ENCODE results near the gene IFT80. TPM values are rescaled to one million over a fixed set of nuclear protein-coding genes. Genes with fewer than 3 reads are reported as not detected.

The IFT80 gene
- 51.5 and 69.0 TPM in 2 replicates for total RNA-seq

DNA sequence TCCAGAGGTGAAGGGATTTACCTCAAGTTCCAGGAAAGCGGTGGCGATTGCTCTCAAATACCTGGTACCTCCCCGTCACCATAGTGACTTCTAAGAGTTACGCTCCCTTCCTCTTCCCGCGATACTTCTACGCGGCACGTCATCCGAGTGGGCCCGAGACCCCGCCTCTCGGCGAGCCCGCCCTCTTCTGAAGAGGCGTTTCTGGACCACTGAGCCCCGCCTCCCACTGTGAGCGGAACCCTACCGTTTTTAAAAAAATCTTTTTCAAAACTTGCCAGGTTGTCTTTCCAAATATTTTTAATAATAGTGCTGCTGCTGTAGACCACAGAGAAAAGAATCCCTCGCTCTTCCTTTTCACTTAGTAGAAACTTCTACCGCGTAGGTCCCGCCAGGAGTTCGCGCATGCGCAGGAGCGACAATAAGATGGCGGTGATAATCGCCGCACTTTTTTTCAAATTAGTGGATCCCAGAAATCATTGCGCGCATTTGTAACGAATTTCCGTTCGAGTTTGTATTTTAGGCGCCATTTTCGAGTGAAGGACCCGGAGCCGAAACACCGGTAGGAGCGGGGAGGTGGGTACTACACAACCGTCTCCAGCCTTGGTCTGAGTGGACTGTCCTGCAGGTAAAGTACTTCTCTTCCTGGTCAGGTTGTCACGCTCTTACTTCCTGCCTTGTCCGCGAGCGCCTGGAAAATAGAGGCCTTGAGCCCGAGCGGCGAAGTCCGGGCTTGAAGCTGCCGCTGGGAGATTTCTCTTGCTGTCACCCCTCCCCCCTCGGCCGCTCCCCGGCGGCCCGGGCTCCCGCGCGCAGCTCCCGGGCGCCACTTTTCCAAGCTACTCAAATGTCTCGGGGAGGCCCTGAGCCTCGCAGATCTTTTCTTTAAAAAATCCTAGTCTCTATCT, at the start of gene IFT80, which contains the start of gene SMC4:
TSS of gene IFT80 (minus strand) at position 101 of the 905 bp plus-strand sequence. CDS start 14,625 bp downstream, outside the sequence.
TSS of gene SMC4 (plus strand) at position 526 of the 905 bp plus-strand sequence. CDS start 1,177 bp downstream, outside the sequence.

DNA sequence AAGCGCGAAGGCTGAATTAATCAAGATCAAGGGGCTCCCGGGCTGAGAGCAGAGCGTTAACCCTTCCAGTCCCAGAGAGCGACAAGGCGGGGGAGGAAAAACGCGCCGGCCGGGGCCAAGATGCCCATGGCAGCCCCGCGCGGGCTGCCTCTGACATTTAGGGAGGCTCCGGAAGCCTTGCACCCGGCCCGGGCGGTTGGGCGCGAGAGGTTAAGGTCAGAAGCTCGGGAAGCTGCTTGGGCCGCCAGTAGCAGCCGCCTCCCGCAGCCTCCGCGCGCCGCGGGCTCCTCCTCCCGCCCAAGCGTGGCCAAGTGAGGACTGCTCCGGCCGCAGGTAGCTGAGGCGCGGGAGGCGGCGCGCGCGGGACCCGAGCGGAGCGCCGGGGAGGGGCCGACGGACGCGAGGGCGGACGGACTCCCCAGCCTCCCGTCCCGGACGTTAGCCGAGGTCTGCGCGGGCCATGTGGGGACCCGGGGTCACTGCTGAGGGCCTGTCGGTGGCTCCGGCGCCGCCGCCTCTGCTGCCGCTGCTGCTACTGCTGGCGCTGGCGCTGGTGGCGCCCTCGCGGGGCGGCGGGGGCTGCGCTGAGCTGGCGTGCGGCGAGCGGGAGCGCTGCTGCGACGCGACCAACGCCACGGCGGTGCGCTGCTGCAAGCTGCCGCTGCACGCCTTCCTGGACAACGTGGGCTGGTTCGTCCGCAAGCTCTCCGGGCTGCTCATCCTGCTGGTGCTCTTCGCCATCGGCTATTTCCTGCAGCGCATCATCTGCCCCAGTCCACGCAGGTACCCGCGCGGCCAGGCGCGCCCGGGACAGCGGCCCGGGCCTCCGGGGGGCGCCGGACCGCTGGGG, 173.6 kb downstream of the IFT80 start, which contains the start of gene C3orf80:
TSS of gene C3orf80 (plus strand) at position 247 of the 850 bp plus-strand sequence. CDS start at position 461, 214 bp downstream.

Other genes with a start within 250 kb of the IFT80 start
- gene C3orf80, start 173.8 kb downstream of the IFT80 start, total RNA-seq, result 0.16 TPM in 1 of 2 replicates, not detected in the other
- 14.3 and 28.8 TPM in 2 replicates for gene SMC4, start 425 bp upstream of the IFT80 start, total RNA-seq
- gene TRIM59, start 50.6 kb upstream of the IFT80 start, total RNA-seq, result 5.8 and 16.1 TPM in 2 replicates
- gene KPNA4, start 166.3 kb upstream of the IFT80 start, total RNA-seq, result 22.5 and 33.9 TPM in 2 replicates

Data from bronchial smooth muscle cell (primary cell).